Neural crest cell (in vitro differentiated cells): ENCODE results near the gene ZNF654. TPM values are rescaled to one million over a fixed set of nuclear protein-coding genes. Genes with fewer than 3 reads are reported as not detected.
A peak's percentile ranks its signal among the peaks of the same experiment; 100 is the strongest.

Experiments
- DNase-seq: peaks from one replicate; pipeline ENCODE4 v3.0.0; 2021; ENCODE audit warnings: low read depth, mixed read lengths, low spot score
- H3K27ac Mint-ChIP-seq: one replicate; pipeline ENCODE4 v1.8.0; 2021; ENCODE audit warnings: mild to moderate bottlenecking, mixed read lengths; ENCODE audit not compliant: unreplicated experiment
- H3K27me3 Mint-ChIP-seq: 2 replicates; pipeline ENCODE4 v1.8.0; 2021; ENCODE audit warnings: low read depth, mild to moderate bottlenecking, mixed read lengths
- H3K36me3 Mint-ChIP-seq: 2 replicates; pipeline ENCODE4 v1.8.0; 2021; ENCODE audit warnings: low read depth, mild to moderate bottlenecking, mixed read lengths
- H3K4me1 Mint-ChIP-seq: 2 replicates; pipeline ENCODE4 v1.8.0; 2021; ENCODE audit warnings: mixed read lengths
- H3K4me3 Mint-ChIP-seq: one replicate; pipeline ENCODE4 v1.8.0; 2021; ENCODE audit warnings: mild to moderate bottlenecking, mixed read lengths
- H3K9me3 Mint-ChIP-seq: 2 replicates; pipeline ENCODE4 v1.8.0; 2021; ENCODE audit warnings: mixed read lengths
- total RNA-seq: library from RNA; stranded (reverse); gene quantifications from 2 replicates; pipeline ENCODE4 v1.2.1, GENCODE V29; 2021
- TF ChIP-seq, protein P1 (sequence below): fragments of 200-600 bp; sonication (generic); conservative IDR thresholded peaks from 2 replicates; pipeline ENCODE4 v1.5.0; 2021; ENCODE audit warnings: antibody characterized with exemption, mild to moderate bottlenecking

The ZNF654 gene
- total RNA-seq, 1 donor from 2014 or later, result 7.2 TPM

- Mint-ChIP-seq H3K4me3 (no peak overlapping the region), H3K27ac (no peak overlapping the region), H3K27me3 (no peaks in the 10 kb centered on the region), H3K4me1 (no peaks in the 10 kb centered on the region), H3K9me3 (no peaks in the 10 kb centered on the region), H3K36me3 (no peaks in the 10 kb centered on the region)
- TF ChIP-seq, protein P1, sequence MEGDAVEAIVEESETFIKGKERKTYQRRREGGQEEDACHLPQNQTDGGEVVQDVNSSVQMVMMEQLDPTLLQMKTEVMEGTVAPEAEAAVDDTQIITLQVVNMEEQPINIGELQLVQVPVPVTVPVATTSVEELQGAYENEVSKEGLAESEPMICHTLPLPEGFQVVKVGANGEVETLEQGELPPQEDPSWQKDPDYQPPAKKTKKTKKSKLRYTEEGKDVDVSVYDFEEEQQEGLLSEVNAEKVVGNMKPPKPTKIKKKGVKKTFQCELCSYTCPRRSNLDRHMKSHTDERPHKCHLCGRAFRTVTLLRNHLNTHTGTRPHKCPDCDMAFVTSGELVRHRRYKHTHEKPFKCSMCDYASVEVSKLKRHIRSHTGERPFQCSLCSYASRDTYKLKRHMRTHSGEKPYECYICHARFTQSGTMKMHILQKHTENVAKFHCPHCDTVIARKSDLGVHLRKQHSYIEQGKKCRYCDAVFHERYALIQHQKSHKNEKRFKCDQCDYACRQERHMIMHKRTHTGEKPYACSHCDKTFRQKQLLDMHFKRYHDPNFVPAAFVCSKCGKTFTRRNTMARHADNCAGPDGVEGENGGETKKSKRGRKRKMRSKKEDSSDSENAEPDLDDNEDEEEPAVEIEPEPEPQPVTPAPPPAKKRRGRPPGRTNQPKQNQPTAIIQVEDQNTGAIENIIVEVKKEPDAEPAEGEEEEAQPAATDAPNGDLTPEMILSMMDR, result no peak
- DNase-seq, result no peak
These were observed 14.6 kb upstream of the ZNF654 start for GRCh38 chr3:88044411-88044810.

DNA sequence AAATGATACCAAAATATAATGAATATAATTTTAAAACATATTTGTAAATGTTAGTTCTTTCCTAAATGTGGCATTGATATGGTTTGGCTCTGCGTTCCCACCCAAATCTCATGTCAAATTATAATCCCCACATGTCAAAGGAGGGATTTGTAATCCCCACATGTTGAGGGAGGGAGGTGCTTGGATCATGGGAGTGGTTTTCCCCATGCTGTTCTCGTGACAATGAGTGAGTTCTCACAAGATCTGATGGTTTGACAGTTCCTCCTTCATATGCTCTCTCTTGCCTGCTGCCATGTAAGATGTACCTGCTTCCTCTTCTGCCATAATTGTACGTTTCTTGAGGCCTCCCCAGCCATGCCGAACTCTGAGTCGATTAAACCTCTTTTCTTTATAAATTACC, 12.3 kb upstream of the ZNF654 start:
- TF ChIP-seq, protein P1, result no peak
- H3K9me3 Mint-ChIP-seq, result peaks cover 4% of the 10 kb centered on the region
- no peaks in the 10 kb centered on the region for H3K27me3 Mint-ChIP-seq
- H3K27ac Mint-ChIP-seq, result no peak overlapping the region
- no peak for DNase-seq
- H3K4me1 Mint-ChIP-seq, result no peaks in the 10 kb centered on the region
- H3K36me3 Mint-ChIP-seq, result peaks cover 4% of the 10 kb centered on the region
- no peak overlapping the region for H3K4me3 Mint-ChIP-seq

- TF ChIP-seq, protein P1, result no peak
- Mint-ChIP-seq H3K27me3 (no peaks in the 10 kb centered on the region), H3K27ac (peak overlapping the region; percentile 95), H3K9me3 (no peaks in the 10 kb centered on the region), H3K36me3 (peaks cover 12% of the 10 kb centered on the region), H3K4me3 (peak overlapping the region; percentile 96), H3K4me1 (peaks cover 42% of the 10 kb centered on the region)
- no peak for DNase-seq
These were observed 1.3 kb upstream of the ZNF654 start for GRCh38 chr3:88057630-88058305.

- H3K4me1 Mint-ChIP-seq, result peaks cover 42% of the 10 kb centered on the region
- peak overlapping the region; percentile 96 for H3K4me3 Mint-ChIP-seq
- TF ChIP-seq, protein P1, result no peak
- peaks cover 12% of the 10 kb centered on the region for H3K36me3 Mint-ChIP-seq
- peak overlapping the region; percentile 95 for H3K27ac Mint-ChIP-seq
- DNase-seq, result no peak
- H3K9me3 Mint-ChIP-seq, result no peaks in the 10 kb centered on the region
- no peaks in the 10 kb centered on the region for H3K27me3 Mint-ChIP-seq
These were observed 812 bp upstream of the ZNF654 start for GRCh38 chr3:88058306-88058580.

DNA sequence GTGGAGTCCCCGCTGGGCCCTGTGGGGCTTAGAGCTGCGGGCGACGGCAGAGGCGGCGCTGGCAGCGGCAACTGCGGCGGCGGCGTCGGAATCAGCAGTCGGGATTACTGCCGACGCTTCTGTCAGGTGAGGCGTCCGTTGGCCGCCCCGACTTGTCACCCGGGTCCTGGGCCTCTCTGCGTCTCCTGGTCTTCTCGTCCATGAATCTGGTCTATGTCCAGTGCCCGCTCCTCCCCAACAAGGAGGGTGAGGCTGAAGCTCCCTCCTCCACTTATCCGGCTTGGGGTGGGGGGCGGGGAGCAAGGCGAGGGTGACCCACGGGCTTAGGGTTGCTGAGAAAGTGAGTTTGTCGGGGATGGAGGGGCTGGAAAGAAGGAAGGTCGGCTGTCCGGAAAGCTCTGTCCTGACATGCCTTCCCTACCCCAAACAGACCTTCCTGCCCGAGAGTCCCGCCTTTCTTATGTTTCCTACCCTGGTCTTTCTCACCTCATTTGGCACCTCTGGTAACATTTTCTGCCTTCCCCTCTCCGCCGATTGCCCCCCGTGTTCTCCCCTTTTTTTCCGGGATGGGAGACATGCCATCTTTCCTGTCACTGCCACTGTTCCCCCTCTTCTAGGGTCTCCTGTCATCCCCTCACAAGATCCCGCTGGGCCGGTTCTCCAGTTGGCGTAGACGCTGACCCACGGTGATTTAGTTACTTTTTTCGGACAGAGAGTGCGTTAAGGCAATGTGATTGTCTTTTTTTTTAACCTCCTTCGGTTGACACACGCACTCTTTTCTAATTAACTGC, 520 bp downstream of the ZNF654 start:
- H3K36me3 Mint-ChIP-seq, result peaks cover 8% of the 10 kb centered on the region
- H3K4me3 Mint-ChIP-seq, result peak overlapping the region; percentile 96
- no peak for DNase-seq
- no peaks in the 10 kb centered on the region for H3K27me3 Mint-ChIP-seq
- H3K9me3 Mint-ChIP-seq, result no peaks in the 10 kb centered on the region
- TF ChIP-seq, protein P1, result no peak
- peaks cover 42% of the 10 kb centered on the region for H3K4me1 Mint-ChIP-seq
- peak overlapping the region; percentile 83 for H3K27ac Mint-ChIP-seq
